Stimulated activated memory B cell treated with anti-CD40 and anti-IgM and Interleukin-4, amounts not matched to agents 10 μg/mL and 1 μg/mL and 100 μg/mL, for 72 hours (primary cell): ENCODE results near the gene TBC1D4.
A peak's percentile ranks its signal among the peaks of the same experiment; 100 is the strongest.

Source experiments
- ATAC-seq: fragments of 150-1000 bp; cut with Tn5 transposase; 2 replicates; pipeline ENCODE4 v1.10.0; 2021
- H3K27ac Mint-ChIP-seq: one replicate; pipeline ENCODE4 v1.8.0; 2022; ENCODE audit warnings: mild to moderate bottlenecking, mixed read lengths
- H3K27me3 Mint-ChIP-seq: one replicate; pipeline ENCODE4 v1.8.0; 2022; ENCODE audit warnings: mixed read lengths
- H3K36me3 Mint-ChIP-seq: one replicate; pipeline ENCODE4 v1.8.0; 2022; ENCODE audit warnings: mixed read lengths
- H3K4me1 Mint-ChIP-seq: one replicate; pipeline ENCODE4 v1.8.0; 2022; ENCODE audit warnings: mixed read lengths
- H3K4me3 Mint-ChIP-seq: one replicate; pipeline ENCODE4 v1.8.0; 2022; ENCODE audit warnings: mild to moderate bottlenecking, moderate library complexity, mixed read lengths
- H3K9me3 Mint-ChIP-seq: one replicate; pipeline ENCODE4 v1.8.0; 2022; ENCODE audit warnings: mixed read lengths

TBC1D4 gene

GRCh38 chr13:75372923-75373841, 108.8 kb downstream of the TBC1D4 start:
- Mint-ChIP-seq H3K4me3 (no peak overlapping the region), H3K27me3 (no peaks in the 10 kb centered on the region), H3K27ac (no peak overlapping the region), H3K4me1 (no peaks in the 10 kb centered on the region), H3K36me3 (no peaks in the 10 kb centered on the region), H3K9me3 (no peaks in the 10 kb centered on the region)
- no peak for ATAC-seq

DNA sequence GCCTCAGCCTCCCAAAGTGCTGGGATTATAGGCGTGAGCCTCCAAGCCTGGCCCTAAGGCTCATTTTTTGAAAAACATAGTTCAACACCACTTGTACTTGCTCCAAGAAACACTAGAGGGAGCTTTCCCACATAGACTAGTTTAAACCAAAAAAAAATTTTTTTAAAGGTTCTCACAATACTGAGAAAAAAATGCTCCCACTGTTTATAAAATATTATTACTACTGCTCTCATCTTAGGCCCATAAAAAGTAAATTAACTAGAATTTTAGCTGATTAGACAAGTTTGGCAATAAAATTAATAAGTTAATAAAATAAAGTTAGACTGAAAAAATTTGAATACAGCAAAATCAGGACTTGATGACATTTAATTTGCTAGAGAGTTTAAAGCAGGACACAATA, 109.5 kb downstream of the TBC1D4 start:
- Mint-ChIP-seq H3K36me3 (no peaks in the 10 kb centered on the region), H3K4me1 (no peaks in the 10 kb centered on the region), H3K27me3 (no peaks in the 10 kb centered on the region), H3K9me3 (no peaks in the 10 kb centered on the region), H3K4me3 (no peak overlapping the region), H3K27ac (no peak overlapping the region)
- ATAC-seq = peak; percentile 59

GRCh38 chr13:75371203-75371602, 110.8 kb downstream of the TBC1D4 start:
- Mint-ChIP-seq H3K27ac (no peak overlapping the region), H3K36me3 (no peaks in the 10 kb centered on the region), H3K9me3 (no peaks in the 10 kb centered on the region), H3K4me3 (no peak overlapping the region), H3K27me3 (no peaks in the 10 kb centered on the region), H3K4me1 (peaks cover under 1% of the 10 kb centered on the region)
- no peak for ATAC-seq

DNA sequence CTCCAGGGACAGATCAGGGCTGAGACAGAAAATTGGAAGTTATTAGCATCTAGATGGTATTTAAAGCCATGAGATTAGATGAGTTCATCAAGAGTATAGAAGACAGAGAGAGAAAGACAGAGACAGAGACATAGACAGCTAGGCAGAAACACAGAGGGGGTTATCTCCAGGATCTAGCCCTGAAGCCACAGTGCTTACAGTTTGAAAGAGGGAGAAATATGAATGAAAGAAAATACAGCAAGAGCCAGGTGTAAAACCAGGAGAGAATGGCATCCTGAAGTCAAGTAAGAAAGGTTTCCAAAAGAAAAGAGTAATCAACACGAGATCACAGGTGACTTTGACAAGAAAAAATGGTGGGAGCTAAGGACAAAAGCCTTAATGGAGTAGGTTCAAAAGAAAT, 111.2 kb downstream of the TBC1D4 start:
- Mint-ChIP-seq H3K9me3 (no peaks in the 10 kb centered on the region), H3K27ac (no peak overlapping the region), H3K36me3 (no peaks in the 10 kb centered on the region), H3K4me1 (peaks cover 5% of the 10 kb centered on the region), H3K4me3 (no peak overlapping the region), H3K27me3 (no peaks in the 10 kb centered on the region)
- no peak for ATAC-seq

GRCh38 chr13:75369981-75370380, 112.0 kb downstream of the TBC1D4 start:
- Mint-ChIP-seq H3K4me3 (no peak overlapping the region), H3K36me3 (no peaks in the 10 kb centered on the region), H3K27ac (no peak overlapping the region), H3K27me3 (no peaks in the 10 kb centered on the region), H3K4me1 (peaks cover 8% of the 10 kb centered on the region), H3K9me3 (no peaks in the 10 kb centered on the region)
- ATAC-seq = no peak

DNA sequence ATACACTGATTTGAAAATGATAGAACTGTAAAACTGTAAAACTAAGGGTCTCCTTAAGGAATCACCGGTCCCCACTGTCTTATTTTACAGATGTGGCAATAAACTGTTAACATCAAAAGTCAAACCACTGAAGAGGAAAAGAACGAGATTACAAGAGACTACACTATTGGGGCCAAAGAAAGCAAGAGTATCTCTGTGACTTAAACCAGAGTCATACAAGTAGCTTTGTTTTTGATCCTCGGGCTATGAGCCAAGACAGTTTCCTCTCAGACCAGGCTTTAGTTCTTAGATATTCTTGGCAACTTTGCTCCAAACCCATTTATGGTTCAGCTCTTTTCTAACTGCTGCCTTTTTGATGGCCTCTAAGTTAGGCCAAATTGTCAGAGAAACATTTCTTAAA, 113.8 kb downstream of the TBC1D4 start:
- Mint-ChIP-seq H3K9me3 (no peaks in the 10 kb centered on the region), H3K4me3 (no peak overlapping the region), H3K27me3 (no peaks in the 10 kb centered on the region), H3K4me1 (peaks cover 8% of the 10 kb centered on the region), H3K36me3 (no peaks in the 10 kb centered on the region), H3K27ac (no peak overlapping the region)
- ATAC-seq = no peak

DNA sequence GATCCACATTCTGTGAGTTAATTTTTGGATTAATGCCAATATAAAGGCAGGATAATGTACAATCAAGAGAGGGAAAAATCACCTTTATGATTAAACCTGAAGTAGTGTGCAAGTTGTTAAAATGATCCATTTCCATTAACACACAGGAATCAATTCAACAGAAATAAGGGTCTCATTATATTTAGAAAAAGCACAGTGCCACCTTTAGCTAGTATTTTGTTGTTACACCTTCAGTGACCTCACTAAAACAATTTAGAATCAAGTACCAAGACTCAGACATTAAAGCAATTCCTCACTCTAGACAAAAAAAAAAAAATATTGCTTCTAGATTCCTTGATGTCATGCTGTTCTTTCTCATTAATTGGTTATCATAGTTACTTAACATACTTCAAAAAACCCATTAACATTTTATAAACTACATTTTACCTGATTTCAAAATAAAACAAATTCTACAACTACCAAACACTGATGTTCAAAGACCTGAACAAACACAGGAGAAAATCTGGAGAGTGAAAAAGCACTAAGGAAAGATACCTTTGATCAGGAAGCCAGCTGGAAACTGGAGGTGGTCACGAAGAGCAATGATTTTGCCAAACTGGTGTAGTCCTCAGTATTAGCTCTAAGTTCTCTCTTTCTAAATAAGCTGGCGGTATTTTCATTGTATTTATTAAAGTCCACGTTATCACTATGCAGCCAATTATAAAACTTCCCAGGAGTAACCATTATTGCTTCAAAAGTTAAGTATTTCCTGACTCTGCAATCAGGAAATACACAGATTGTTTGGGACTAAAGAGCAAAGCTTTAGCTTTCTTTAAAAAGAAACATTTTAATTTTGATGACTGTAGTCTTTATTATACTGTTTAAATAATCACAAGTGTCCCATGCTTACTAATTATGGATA, 115.3 kb downstream of the TBC1D4 start:
- no peaks in the 10 kb centered on the region for H3K27me3 Mint-ChIP-seq
- H3K36me3 Mint-ChIP-seq = no peaks in the 10 kb centered on the region
- ATAC-seq = no peak
- no peak overlapping the region for H3K4me3 Mint-ChIP-seq
- no peaks in the 10 kb centered on the region for H3K9me3 Mint-ChIP-seq
- H3K4me1 Mint-ChIP-seq = peaks cover 8% of the 10 kb centered on the region
- peak overlapping the region; percentile 52 for H3K27ac Mint-ChIP-seq

- peak; percentile 84 for ATAC-seq
- peaks cover 8% of the 10 kb centered on the region for H3K4me1 Mint-ChIP-seq
- no peaks in the 10 kb centered on the region for H3K36me3 Mint-ChIP-seq
- no peaks in the 10 kb centered on the region for H3K9me3 Mint-ChIP-seq
- H3K27me3 Mint-ChIP-seq = no peaks in the 10 kb centered on the region
- H3K27ac Mint-ChIP-seq = peak overlapping the region; percentile 52
- H3K4me3 Mint-ChIP-seq = peak overlapping the region; percentile 57
These were observed 116.2 kb downstream of the TBC1D4 start for GRCh38 chr13:75365724-75366173.

DNA sequence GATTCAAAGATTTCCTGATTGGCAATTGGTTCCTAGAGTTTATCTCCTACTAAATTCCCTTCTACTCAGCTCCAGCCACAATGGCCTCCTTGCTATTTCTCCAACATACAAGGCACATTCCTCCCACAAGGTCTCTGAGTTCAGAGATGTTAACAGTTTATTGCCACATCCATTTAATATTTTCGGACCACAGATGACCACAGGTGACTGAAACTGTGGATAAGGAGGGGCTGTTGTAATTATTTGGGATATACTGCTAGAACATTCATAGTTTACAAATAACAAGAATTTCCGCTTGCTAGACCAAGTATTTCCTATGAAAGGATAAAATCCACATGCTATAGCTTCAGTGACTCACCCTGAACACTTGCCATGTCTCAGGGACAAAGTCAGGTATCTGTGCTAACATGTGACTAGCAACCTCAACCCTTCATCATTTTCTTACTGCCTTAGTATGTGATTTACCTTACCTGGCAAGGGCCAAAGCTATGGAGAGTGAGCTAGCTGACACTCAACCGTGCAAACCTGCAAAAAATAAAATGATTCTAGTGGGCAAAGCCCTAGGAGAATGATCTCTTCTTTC, 117.7 kb downstream of the TBC1D4 start:
- Mint-ChIP-seq H3K4me1 (peaks cover 8% of the 10 kb centered on the region), H3K9me3 (no peaks in the 10 kb centered on the region), H3K27me3 (no peaks in the 10 kb centered on the region), H3K36me3 (no peaks in the 10 kb centered on the region), H3K4me3 (no peak overlapping the region), H3K27ac (no peak overlapping the region)
- ATAC-seq = no peak

GRCh38 chr13:75363371-75363770, 118.6 kb downstream of the TBC1D4 start:
- ATAC-seq = no peak
- Mint-ChIP-seq H3K4me3 (no peak overlapping the region), H3K27ac (no peak overlapping the region), H3K9me3 (no peaks in the 10 kb centered on the region), H3K36me3 (no peaks in the 10 kb centered on the region), H3K27me3 (no peaks in the 10 kb centered on the region), H3K4me1 (peaks cover 8% of the 10 kb centered on the region)

GRCh38 chr13:75362026-75362425, 119.9 kb downstream of the TBC1D4 start:
- Mint-ChIP-seq H3K4me3 (no peak overlapping the region), H3K36me3 (no peaks in the 10 kb centered on the region), H3K4me1 (peaks cover 13% of the 10 kb centered on the region), H3K9me3 (no peaks in the 10 kb centered on the region), H3K27ac (no peak overlapping the region), H3K27me3 (no peaks in the 10 kb centered on the region)
- no peak for ATAC-seq

DNA sequence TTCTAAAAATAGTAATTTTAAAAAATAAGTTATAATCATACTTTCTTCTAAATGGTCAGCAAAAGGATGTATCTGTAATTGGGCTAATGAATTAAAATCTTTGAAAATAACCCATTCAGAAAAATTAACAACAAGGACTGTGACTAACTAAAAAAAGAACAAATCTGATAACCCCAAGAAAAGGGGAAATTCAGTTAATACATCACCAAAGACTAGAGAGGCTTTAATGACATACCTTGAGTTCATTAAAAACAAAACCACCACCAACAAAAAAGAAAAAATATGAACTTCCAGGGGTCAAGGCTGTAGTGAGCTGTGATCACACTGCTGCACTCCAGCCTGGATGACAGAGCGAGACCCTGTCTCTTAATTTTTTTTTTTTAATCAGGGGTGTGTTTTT, 121.8 kb downstream of the TBC1D4 start:
- Mint-ChIP-seq H3K27me3 (no peaks in the 10 kb centered on the region), H3K4me1 (peaks cover 5% of the 10 kb centered on the region), H3K9me3 (no peaks in the 10 kb centered on the region), H3K36me3 (no peaks in the 10 kb centered on the region), H3K27ac (no peak overlapping the region), H3K4me3 (no peak overlapping the region)
- ATAC-seq = no peak

GRCh38 chr13:75359266-75359665, 122.7 kb downstream of the TBC1D4 start:
- H3K4me3 Mint-ChIP-seq = no peak overlapping the region
- no peak for ATAC-seq

GRCh38 chr13:75357576-75358289, 124.2 kb downstream of the TBC1D4 start:
- Mint-ChIP-seq H3K4me1 (peaks cover 5% of the 10 kb centered on the region), H3K27me3 (no peaks in the 10 kb centered on the region), H3K4me3 (no peak overlapping the region), H3K36me3 (no peaks in the 10 kb centered on the region), H3K27ac (no peak overlapping the region), H3K9me3 (no peaks in the 10 kb centered on the region)
- peak; percentile 82 for ATAC-seq

More at GRCh38 chr13:75359266-75359665, 122.7 kb downstream of the TBC1D4 start:
- peaks cover 5% of the 10 kb centered on the region for H3K4me1 Mint-ChIP-seq
- H3K27me3 Mint-ChIP-seq = no peaks in the 10 kb centered on the region
- no peaks in the 10 kb centered on the region for H3K36me3 Mint-ChIP-seq
- H3K27ac Mint-ChIP-seq = no peak overlapping the region
- no peaks in the 10 kb centered on the region for H3K9me3 Mint-ChIP-seq

DNA sequence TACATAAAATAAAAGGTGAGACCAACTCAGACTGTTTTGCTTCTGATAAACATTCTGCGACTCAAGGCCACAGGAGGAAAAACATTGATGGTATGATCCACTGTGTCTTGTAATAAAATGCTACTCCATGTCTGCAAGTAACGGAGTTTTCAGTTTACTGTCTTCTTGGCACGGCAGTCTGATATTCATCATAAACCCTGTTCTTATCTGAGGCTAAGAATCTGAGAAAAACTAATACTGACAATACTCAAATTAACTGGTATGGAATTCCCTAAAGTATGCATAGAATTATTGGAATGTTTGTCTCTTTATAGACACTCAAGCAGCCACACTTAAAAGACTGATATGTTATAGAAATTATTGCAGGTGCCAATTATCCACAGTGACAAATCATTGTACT, 125.5 kb downstream of the TBC1D4 start:
- ATAC-seq = no peak
- H3K4me1 Mint-ChIP-seq = peaks cover 5% of the 10 kb centered on the region
- H3K27me3 Mint-ChIP-seq = no peaks in the 10 kb centered on the region
- H3K36me3 Mint-ChIP-seq = no peaks in the 10 kb centered on the region
- H3K9me3 Mint-ChIP-seq = no peaks in the 10 kb centered on the region
- H3K4me3 Mint-ChIP-seq = no peak overlapping the region
- no peak overlapping the region for H3K27ac Mint-ChIP-seq
